Stimulated activated CD8-positive, alpha-beta memory T cell treated with anti-CD3 and anti-CD28 coated beads, Interleukin-15, amount 100 ng/mL, for 24 hours (primary cell): ENCODE results near the gene ZNF787.
A peak's percentile ranks its signal among the peaks of the same experiment; 100 is the strongest.
"Not testable (repeated sequence)": the region's sequence is repeated elsewhere in the genome, so short reads cannot be mapped to it uniquely, and the experiment has no call there.

Experiments used
- DNase-seq: peaks from one replicate; pipeline ENCODE4 v3.0.0-alpha.2; 2020; ENCODE audit warnings: low read depth

The ZNF787 gene

DNA sequence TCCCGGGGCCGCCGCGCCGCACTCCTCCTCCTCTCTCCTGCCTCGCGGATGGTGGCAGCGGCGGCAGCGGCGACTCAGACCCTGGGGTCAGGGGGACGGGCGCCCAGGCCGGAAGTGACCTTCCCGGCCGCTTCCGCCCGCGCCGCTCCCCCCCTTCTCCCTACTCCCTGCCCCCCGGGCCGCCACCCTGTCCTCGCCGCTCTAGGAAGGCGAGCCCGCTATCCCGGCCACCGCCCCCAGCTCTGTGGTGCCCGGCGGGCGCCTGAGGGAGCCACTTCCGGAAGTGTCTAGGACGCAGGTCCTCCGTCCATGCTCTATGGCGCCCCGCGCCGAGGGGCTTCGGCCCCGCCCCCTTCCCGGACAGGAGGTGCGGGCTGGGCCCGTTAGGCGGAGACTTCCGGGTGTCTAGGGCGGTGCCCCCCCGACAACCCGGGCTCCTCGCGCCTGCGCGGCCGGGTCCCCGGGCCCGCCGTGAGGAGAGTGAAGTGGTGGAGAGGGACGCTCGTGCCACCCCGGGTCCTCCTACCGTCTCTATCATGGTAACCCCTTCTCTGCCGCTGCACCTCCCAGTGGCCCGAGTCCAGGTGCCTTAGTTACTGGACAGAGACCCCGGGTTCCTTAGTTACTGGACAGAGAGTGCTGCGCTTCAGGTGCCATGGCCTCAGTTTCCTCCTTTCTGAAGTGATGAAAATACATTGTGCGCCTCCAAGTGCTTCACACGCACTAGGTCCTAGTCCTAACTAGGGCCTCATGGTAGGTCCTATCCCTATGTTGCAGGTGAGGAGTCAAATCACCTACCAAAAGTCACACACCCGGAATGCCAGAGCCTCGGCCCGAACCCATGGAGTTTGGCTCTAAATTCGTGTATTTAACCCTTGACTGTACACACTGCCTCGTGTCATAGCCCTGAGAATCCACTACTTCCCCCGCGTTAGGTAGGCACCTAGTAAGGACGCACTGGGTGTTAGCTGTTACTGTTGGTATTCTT is at the start of gene ZNF787:
ZNF787 (minus strand) TSS at position 116 of the 988 bp plus-strand sequence. CDS start 18,078 bp downstream, outside the sequence.
- DNase-seq: peak; percentile 95

DNA sequence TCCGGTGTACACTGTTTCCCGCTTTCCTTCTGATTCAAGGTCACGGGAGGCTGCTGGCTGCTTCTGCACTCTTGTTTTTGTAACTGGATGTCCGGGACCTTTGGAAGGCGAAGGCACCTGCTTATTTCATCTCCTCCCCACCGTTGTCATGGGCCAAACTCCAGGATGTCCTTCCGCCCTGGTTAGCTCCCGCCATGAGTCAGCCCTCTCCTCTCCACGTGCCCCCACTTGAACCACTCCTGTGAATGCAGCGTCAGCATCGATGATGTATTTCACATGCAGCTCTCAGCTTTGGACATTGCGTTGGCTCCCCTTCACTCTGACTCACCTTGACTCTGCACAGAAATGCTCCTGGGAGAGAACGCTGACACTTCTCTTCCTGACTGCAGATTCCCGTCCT is 49.2 kb upstream of the ZNF787 start:
- DNase-seq: no peak

DNA sequence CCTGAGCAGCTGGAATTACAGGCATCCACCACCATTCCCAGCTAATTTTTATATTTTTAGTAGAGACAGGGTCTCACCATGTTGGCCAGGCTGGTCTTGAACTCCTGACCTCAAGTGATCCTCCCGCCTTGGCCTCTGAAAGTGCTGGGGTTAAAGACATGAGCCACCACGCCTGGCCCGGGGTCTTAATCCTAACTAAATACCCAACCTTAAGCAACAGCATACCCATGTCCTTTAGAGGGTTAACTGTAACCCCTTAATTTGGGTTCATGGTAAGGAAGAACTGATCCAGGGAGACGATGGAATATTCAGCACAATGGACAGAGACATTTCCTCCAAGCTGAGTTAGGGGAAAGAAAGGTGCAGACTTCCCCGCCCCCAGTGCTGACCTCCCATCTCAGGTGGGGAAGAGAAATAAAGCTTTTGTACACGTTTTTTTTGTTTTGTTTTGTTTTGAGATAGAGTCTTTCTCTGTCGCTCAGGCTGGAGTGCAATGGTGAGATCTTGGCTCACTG is 46.0 kb upstream of the ZNF787 start:
- DNase-seq: no peak

DNA sequence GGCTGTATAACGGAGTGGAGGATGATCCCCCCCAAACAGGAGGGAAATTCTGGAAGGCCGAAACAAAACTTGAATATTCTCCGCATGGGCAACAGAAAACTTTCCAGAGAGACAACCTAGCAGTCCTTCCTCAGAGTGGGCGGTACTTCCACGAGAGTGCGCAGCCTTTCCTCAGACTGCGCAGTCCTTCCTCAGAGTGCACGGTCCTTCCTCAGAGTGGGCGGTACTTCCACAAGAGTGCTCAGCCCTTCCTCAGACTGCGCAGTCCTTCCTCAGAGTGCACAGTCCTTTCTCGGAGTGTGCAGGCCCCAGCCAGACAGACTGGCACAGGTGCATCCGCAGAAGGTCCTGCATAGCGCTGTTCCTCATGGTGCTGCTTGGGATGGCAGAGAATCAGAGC is 42.0 kb upstream of the ZNF787 start:
- DNase-seq: no peak

DNA sequence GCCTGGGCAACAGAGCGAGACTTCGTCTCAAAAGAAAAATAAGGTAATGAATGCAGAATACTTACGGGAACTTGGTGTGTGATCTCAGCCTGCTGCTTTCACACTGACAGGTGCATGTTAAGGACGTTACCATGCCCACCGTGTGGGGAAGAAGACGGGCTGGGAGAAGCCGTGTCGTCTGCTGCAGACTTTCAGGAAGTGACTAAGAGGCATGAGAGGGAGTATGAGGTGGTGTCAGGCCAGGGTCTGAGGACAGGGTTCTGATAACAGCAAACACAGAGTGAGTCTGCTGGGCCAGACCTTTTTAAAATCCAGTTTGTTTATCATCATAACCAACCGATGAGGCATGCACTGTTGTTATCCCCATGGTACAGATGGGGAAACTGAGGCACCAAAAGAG is 41.2 kb upstream of the ZNF787 start:
- DNase-seq: no peak

DNA sequence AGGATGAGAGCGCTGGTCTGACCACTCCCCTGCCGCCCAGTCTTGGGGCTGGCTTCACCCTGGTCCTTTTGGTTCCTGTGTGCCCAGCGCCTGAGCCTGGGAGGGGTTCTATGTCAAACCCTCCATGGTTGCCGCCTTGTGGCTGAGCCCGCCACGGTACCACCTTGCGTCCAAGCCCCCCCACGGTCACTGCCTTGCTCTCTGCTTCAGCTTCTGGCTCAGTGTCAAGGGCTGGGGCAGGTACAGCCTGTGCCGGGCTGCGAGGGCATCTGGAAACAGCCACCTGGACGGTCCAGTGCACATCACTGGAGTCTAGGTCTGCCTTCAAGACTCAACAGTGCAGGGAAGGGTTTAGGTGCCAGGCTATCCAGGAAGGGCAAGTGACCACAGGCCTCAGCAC is 40.4 kb upstream of the ZNF787 start:
- no peak for DNase-seq

DNA sequence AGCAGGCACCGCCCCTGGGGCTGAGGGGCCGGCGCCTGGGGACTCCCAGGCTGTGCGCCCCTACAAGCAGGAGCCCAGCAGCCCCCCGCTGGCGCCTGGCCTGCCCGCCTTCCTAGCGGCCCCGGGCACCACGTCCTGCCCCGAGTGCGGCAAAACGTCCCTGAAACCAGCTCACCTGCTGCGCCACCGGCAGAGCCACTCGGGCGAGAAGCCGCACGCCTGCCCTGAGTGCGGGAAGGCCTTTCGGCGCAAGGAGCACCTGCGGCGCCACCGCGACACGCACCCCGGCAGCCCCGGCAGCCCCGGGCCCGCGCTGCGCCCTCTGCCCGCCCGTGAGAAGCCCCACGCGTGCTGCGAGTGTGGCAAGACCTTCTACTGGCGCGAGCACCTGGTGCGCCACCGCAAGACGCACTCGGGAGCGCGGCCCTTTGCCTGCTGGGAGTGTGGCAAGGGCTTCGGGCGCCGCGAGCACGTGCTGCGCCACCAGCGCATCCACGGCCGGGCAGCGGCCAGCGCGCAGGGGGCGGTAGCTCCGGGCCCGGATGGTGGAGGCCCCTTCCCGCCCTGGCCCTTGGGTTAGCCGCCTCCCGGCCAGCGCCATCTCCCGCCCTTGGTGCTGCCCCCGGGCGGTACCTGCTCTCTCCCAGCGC is 38.7 kb upstream of the ZNF787 start:
- DNase-seq: no peak

DNA sequence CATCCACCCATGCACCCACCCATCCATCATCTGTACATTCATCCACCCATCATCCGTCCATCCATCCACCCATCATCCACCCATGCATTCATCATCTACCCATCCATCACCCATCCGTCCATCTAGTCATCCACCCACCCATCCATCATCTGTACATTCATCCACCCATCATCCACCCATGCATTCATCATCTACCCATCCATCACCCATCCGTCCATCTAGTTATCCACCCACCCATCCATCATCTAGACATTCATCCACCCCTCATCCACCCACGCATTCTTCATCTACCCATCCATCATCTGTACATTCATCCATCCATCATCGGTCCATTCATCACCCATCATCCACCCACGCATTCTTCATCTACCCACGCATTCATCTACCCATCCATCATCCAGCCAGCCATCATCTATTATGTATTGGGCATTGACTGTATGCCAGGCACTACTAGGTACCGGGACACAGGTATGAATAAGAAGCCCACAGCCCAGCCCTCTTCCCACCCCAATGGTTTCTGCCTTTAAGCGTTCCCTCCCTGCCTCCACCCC is 38.0 kb upstream of the ZNF787 start:
- no peak for DNase-seq

DNA sequence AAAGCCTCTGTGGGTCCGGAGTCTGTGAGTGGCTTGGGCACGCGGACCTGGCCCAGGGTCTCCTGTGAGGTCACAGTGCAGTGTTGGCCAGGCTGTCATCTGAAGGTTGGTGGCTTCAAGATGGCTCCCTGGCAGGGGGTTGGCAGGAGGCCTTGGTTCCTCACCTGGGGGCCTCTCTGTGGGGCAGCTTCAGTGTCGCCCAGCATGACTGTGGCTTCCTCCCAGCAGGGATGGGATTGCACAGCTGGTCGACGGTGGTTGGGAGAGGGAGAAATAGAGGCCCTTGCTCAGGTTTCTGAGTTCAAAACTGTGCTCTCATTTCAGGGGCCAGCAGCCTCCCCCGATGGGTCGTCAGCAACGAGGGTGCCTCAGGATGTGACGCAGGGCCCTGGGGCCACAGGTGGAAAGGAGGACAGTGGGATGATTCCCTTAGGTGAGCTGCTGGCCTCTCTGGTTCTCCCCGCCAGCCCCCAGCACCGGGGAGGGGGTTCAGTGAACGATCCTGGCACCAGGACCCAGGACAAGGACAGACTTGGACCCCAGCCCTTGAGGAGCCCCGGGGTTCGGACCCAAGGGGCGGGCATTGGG is 37.2 kb upstream of the ZNF787 start:
- no peak for DNase-seq

DNA sequence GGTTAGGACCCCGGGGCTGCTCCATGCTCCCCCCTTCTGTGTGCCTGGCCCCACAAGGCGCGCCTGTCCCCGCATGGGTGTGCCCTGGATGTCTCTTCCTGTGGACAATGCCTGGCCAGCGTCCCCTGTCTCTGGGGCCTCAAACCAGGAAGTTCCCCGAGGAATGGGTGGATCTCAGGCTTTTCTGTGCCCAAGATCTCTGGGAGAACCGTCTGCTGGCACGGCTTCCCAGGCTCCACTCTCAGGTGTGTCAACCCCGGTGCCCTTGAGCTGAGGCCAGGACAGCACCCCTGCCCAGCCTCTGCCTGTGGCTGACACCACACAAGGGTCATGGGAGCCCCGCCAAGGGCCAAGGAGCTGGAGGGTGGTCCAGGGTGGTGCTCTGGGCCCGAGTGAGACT is 35.7 kb upstream of the ZNF787 start:
- no peak for DNase-seq

DNA sequence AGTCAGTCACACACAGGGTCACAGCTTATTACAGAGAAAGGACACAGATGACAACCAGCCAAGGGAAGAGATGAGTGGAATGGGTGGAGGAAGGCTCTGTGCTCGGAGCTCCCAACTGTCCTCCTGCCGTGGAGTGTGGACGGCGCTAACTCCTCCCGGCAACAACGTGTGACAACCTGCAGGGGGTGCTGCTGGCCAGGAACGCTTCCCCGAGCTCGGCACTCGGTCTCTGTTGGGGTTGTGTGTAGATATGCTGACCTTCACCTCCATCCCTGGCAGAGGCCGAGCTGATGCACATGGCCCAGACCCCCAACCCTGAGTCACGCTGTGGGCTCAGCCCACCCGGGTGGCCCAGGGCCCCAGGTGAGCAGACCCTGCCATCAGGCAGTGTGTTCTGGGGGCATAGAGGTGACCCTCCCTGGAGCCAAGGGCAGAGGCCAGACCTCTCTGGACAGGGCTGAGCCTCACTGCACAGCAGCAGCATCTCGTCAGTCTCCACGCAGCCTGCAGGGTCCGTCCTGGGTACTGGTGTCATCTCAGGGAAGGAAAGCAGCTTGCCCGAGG is 34.1 kb upstream of the ZNF787 start:
- DNase-seq: no peak

DNA sequence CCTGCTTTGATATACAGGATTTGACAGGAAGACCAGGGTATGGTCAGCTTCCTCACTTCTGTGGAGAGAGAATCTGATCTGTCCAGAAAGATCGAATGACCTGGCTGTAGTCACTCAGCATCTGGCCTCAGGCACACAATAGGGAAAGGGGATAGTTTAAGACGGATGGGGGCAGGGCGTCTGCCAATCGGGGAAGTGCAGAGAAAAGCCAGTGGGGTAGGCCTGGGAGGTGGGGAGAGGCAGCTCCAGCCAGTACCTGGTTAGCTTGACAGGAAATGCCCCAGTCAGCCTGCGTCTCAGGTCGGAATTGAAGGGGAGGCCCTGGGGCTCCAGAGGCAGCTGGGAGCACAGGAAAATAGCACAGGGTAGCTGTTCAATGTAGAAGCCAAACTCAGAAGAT is 32.4 kb upstream of the ZNF787 start:
- DNase-seq: no peak

DNA sequence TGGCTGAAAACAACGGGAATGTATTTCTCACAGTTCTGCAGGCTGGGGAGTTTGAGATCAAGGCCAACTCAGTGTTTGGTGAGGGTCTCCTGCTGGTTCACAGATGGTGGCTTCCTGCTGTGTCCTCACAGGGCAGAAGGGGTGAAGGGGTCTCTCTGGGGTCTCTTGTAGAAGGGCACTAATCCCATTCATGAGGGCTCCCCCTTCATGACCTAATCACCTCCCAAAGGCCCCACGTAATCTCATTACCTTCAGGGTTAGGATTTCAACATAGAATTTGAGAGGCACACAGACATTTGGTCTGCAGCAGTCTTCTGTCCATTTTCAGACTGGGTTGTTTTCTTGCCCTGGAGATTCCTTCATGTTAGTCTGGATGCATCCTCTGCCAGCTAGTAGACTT is 31.5 kb upstream of the ZNF787 start:
- no peak for DNase-seq

DNA sequence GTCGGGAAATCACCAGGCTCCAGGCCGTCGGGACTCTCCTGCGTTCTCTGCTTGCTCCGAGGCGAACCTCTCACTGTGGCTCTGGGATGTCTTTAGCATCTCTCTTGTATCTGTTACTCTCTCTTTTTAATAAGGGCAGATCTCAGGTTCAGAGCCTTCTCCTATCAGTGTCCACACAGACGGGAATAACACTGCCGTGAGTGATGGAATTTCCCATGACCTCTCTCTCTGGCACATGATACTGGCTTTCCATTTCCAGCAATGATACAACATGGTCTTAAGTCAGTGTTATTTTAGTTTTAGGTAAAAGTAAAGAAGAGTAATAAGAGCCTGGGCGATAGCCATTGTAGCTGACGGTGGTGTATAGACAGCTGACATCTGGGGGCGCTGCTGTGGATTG is 29.3 kb upstream of the ZNF787 start:
- DNase-seq: no peak

DNA sequence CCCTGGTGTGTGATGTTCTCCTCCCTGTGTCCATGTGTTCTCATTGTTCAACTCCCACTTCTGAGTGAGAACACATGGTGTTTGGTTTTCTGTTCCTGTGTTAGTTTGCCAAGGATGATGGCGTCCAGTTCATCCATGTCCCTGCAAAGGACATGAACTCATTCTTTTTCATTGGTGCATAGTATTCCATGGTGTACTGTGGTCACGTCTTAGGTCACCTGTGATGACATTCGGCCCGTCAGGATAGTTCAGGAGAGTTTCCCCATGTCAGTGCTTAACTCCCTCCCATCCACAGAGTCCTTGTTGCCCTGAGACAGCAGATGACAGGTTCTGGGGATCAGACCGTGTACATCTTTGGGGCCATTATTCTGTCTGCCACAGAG is 28.6 kb upstream of the ZNF787 start:
- no peak for DNase-seq

DNA sequence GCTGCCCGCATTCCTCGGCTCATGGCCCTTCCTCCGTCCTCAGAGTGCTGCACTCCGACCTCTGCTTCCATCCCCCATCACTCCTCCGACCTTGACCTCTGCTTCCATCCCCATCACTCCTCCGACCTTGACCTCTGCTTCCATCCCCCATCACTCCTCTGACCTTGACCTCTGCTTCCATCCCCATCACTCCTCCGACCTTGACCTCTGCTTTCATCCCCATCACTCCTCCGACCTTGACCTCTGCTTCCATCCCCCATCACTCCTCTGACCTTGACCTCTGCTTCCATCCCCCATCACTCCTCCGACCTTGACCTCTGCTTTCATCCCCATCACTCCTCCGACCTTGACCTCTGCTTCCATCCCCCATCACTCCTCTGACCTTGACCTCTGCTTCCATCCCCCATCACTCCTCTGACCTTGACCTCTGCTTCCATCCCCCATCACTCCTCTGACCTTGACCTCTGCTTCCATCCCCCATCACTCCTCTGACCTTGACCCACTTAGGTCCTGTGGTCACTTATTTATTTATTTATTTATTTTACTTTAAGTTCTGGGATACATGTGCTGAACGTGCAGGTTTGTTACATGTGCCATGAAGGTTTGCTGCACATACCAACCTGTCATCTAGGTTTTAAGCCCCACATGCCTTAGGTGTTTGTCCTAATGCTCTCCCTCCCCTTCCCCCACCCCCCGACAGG is 28.0 kb upstream of the ZNF787 start:
- DNase-seq: not testable (repeated sequence)

DNA sequence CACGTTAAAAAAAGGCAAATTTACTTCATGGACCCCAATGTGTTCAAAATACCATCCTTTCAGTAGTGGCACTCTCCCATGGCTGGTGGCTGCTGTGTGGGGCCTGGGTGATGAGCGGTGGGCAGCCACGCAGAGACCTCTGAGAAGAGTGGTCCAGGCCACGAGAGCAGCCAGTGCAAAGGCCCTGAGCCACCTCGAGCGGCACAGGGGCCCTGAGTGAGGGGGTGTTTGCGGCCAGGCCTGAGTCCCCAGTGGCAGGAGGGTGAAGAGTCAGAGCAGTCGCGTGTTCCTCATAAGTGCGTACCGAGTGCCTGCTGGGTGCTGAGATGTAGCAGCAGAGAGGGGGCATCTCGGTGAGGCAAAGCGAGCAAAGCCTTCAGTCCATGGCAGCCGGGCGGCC is 27.0 kb upstream of the ZNF787 start:
- DNase-seq: no peak

DNA sequence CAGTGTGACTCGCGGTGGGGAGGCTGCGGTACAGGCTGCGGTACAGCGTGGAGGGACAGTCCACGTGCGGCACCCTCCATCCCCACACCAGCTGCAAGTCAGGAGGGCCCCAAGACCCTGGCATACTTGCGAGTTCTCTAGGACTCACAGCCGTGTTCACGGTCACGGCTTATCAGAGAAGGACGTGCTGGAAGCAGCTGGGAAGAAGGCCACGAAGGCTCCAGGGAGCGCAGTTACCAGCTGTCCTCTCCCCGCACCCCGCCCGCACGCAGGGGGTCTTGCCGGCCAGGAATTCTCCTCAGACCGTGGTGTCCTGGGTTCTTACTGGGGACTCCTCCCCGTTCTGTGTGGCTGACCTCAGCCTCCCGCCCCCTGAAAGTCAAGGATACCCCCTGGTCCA is 26.2 kb upstream of the ZNF787 start:
- no peak for DNase-seq

DNA sequence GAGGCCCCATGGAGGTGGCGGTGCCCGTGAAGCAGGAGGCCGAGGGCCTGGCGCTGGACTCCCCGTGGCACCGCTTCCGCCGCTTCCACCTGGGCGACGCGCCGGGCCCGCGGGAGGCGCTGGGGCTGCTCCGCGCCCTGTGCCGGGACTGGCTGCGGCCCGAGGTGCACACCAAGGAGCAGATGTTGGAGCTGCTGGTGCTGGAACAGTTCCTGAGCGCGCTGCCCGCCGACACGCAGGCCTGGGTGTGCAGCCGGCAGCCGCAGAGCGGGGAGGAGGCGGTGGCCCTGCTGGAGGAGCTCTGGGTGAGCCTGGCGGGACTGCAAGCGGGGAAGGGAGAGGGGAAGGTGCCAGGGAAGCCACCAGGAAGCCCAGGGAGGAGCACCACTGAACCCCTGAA is 25.8 kb upstream of the ZNF787 start:
- no peak for DNase-seq

DNA sequence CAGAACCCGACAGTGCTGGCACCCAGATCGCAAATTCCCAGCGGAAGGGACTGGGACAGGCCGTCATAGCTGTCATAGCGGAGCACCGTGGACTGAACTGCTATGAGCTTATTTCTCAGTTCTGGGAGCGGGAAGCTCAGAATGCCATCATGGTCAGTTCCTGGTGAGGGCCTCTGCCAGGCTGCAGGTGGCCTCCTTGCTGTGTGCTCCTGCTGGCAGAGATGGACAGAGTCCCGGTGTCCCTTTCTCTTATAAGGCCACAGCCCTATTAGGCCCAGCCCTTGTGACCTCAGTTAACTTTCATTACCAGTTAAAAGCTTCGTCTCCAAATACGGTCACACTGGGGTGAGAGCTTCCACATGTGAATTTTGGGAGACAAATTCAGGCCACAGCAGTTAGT is 24.6 kb upstream of the ZNF787 start:
- no peak for DNase-seq

DNA sequence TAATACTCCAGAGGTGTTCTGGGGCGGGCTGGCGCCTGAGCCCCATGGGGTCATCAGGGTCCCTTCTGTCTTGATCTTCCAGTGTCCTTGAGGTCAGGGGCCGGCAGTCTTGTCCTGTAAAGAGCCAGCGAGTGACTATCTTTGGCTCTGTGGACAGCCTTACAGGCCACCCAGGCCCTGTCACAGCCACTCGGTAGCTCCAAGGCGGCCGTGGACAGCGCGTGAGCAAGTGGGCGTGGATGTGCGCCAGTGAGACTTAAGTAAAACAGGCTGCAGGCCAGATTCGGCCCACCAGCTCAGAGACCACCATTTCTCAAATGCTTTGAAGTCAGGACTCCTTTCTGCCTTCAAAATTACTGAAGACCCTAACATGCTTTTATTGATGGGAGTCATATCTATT is 23.7 kb upstream of the ZNF787 start:
- DNase-seq: no peak

DNA sequence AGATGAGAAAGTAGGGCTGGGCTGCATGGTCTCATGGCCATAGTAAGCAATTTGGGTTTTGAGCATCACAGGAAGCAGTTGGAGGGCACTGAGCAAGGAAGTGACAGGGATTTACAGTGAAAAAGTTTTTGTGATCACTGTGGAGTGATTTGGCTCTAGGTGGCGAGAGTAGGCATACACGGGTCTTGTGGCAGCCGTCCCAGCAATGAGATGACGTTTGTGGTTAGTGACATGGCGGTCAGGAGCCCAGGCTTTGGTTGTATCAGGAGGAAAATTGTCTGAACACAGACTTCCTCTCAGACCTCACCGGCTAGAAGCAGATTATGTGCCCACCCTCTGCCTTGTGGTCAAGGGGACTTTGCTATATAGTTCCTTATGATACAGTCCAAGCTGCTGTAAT is 23.3 kb upstream of the ZNF787 start:
- DNase-seq: no peak
